HG03175 (cell line): ENCODE results near the gene NDUFS7.

Experiments used
- ATAC-seq: cut with Tn5 transposase; IDR thresholded peaks from one replicate; pipeline ENCODE4 v1.9.1; 2021; ENCODE audit warnings: mild to moderate bottlenecking, moderate library complexity; ENCODE audit not compliant: unreplicated experiment

The NDUFS7 gene

GRCh38 chr19:1384478-1385110 lies 887 bp downstream of the NDUFS7 start:
- no peak for ATAC-seq

GRCh38 chr19:1385816-1386215 lies 2.1 kb downstream of the NDUFS7 start:
- ATAC-seq, result no peak

- ATAC-seq, result no peak
Measured at GRCh38 chr19:1386945-1387683, 3.4 kb downstream of the NDUFS7 start.

GRCh38 chr19:1387684-1388636 lies 4.3 kb downstream of the NDUFS7 start:
- ATAC-seq, result no peak

GRCh38 chr19:1388637-1389026 lies 4.9 kb downstream of the NDUFS7 start:
- ATAC-seq, result no peak

DNA sequence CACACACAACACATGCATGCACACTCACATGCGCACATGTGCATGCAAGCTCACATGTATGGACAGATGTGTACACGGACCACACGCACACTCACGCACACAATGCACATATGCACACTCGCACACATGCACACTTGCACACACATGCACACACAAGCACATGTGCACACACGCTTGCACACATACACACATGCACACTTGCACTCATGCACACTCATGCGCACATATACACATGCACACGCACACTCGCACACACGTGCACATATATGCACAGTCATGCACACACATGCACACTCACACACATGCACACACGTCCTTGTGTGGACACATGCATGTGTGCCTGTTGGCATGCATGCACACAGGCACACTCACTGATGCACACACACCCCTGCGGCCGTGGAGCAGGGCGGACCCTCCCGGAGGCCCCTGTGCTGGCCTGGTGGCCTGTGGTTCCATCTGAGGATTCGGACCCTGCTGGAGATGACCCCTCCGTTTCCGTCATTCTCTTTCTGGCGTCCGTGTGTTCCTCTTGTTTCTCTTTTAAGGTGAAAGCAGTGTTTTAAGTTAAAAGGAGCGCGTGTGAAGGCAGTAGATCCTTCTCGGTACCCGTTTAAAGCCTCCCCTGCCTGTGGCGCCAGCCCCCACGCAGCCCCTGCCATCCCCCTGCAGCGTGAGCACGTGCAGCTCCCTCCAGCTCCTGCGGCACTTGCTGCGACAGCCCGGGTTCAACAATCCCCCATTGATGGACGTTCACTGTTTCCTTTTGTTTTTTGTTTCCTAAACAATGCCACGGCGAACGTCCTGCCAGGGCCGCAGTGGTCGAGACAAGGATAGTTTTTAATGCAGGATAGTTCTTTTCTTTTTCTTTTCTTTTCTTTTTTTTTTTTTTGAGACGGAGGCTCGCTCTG lies 5.6 kb downstream of the NDUFS7 start:
- ATAC-seq, result no peak

DNA sequence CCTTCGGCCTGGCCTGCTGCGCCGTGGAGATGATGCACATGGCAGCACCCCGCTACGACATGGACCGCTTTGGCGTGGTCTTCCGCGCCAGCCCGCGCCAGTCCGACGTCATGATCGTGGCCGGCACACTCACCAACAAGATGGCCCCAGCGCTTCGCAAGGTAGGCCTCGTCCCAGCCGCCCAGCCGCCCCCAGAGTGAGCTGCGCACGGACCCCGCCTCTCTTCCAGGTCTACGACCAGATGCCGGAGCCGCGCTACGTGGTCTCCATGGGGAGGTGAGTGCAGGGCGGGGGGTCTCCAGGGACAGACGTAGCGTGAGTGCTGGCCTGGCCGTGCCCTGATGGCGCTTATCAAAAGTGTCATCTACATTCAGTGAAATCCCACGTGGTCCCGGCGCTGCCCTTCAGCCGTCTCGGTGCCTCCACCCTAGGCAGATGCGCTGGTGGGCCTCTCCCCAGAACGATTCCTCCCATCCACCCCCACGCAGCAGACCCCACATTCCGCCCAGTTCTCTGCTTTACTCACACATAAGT lies 7.2 kb downstream of the NDUFS7 start:
- ATAC-seq, result no peak

DNA sequence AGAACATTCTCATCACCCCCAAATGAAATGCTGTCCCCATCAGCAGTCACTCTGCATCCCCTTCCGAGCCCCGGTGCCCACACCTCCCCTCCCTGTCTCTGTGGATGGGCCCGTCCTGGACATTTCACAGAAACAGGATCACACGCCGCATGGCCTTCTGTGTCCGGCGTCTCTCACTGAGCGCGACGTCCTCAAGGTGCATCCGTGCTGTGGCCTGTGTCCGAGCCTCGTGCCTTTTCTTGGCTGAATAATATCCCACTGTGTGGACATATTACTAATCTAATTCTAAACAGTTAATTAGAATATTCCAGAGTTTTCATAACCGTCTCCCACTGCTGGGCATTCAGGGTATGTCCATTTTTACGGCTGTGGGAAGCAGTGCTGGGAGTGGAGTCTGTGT lies 8.7 kb downstream of the NDUFS7 start:
- no peak for ATAC-seq

DNA sequence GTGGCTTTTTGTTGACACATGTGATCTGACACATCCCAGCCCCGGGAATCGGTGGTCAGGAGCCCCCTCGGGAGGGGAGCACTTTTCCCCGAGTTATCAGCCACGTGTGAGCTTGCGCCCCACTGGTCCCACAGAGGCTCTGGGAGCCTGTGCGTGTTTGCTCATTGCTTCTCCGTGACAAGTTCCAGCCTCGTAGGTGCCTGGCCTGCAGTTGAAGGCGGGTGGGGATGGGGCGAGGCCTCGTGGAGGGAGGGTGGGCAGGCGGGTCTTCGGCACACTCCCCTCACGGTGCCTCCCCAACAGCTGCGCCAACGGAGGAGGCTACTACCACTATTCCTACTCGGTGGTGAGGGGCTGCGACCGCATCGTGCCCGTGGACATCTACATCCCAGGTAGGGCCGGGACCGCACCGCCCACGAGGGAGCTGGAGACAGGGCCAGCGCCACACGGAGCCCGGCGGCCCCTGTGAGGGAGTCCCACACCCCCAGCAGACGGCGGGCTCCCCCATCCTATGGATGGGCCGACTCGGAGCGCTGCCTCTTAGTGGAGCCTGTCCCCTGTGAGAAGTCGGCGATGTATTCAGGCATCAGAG lies 9.3 kb downstream of the NDUFS7 start:
- ATAC-seq, result no peak

DNA sequence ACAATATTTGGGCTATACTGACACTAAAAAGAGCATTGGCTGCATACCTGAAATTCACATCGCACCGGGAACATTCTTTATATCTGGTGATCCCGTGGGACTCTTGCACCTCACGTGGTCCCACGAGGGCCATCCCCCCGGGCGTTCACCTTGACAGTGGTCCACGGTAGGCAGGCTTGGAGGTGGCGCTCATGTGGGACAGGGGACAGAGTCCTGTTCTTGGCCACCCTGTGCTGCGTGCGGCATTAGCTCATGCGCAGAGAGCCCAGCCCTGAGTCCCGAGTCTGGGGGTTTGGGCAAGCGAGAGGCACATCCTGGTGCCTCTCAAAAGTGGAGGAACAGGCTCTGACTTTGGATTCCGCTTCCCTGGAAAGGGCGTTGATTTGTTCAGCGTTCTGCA lies 10.1 kb downstream of the NDUFS7 start:
- ATAC-seq, result no peak

GRCh38 chr19:1394252-1395193 lies 10.8 kb downstream of the NDUFS7 start:
- no peak for ATAC-seq

- ATAC-seq, result no peak
Measured at GRCh38 chr19:1395194-1396018, 11.7 kb downstream of the NDUFS7 start.

- no peak for ATAC-seq
Measured at GRCh38 chr19:1396019-1396767, 12.5 kb downstream of the NDUFS7 start.

- no peak for ATAC-seq
Measured at GRCh38 chr19:1396768-1397679, 13.3 kb downstream of the NDUFS7 start.

GRCh38 chr19:1397838-1398237 lies 14.1 kb downstream of the NDUFS7 start:
- ATAC-seq, result no peak

GRCh38 chr19:1399079-1399478 lies 15.4 kb downstream of the NDUFS7 start:
- ATAC-seq, result no peak
